NCI-H1092 (cell line): ENCODE measurements around the gene FBXO42.

Experiments
- DNase-seq: peaks from one replicate; lab custom pipeline; 2025; lab: John Stamatoyannopoulos, UW

Gene FBXO42

GRCh38 chr1:16204634-16205333 is 147.5 kb downstream of the FBXO42 start:
- DNase-seq, result peak; percentile 33

- no peak for DNase-seq
Observed at GRCh38 chr1:16204216-16204615, 148.1 kb downstream of the FBXO42 start.

GRCh38 chr1:16203550-16203949 is 148.7 kb downstream of the FBXO42 start:
- DNase-seq, result no peak

- no peak for DNase-seq
Observed at GRCh38 chr1:16202281-16203210, 149.7 kb downstream of the FBXO42 start.

GRCh38 chr1:16199700-16200099 is 152.6 kb downstream of the FBXO42 start:
- DNase-seq, result no peak

GRCh38 chr1:16199157-16199501 is 153.2 kb downstream of the FBXO42 start:
- no peak for DNase-seq

- no peak for DNase-seq
Observed at GRCh38 chr1:16198444-16199156, 153.7 kb downstream of the FBXO42 start.

GRCh38 chr1:16196874-16197273 is 155.4 kb downstream of the FBXO42 start:
- no peak for DNase-seq
